GM12865 (cell line): ENCODE results near the gene INTU.
A peak's percentile ranks its signal among the peaks of the same experiment; 100 is the strongest.

Source experiments
- DNase-seq: peaks from one replicate; pipeline ENCODE4 v3.0.0; 2010; ENCODE audit warnings: low read depth
- H3K4me3 ChIP-seq: 2 replicates; pipeline ENCODE4 v1.5.1; 2011; ENCODE audit warnings: mild to moderate bottlenecking, low read depth, low read length, control low read depth
- TF ChIP-seq, protein P1 (sequence below): IDR thresholded peaks from 2 replicates; pipeline ENCODE4 v1.5.1; 2011; ENCODE audit warnings: low read length, control low read depth, low read depth, inconsistent platforms; ENCODE audit not compliant: insufficient read depth; ENCODE audit errors: missing control alignments

The INTU gene

GRCh38 chr4:127698789-127699200 is 66.0 kb downstream of the INTU start:
- peak; percentile 82 for DNase-seq
- TF ChIP-seq, protein P1, sequence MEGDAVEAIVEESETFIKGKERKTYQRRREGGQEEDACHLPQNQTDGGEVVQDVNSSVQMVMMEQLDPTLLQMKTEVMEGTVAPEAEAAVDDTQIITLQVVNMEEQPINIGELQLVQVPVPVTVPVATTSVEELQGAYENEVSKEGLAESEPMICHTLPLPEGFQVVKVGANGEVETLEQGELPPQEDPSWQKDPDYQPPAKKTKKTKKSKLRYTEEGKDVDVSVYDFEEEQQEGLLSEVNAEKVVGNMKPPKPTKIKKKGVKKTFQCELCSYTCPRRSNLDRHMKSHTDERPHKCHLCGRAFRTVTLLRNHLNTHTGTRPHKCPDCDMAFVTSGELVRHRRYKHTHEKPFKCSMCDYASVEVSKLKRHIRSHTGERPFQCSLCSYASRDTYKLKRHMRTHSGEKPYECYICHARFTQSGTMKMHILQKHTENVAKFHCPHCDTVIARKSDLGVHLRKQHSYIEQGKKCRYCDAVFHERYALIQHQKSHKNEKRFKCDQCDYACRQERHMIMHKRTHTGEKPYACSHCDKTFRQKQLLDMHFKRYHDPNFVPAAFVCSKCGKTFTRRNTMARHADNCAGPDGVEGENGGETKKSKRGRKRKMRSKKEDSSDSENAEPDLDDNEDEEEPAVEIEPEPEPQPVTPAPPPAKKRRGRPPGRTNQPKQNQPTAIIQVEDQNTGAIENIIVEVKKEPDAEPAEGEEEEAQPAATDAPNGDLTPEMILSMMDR, result no peak
- H3K4me3 ChIP-seq, result no peak overlapping the region

DNA sequence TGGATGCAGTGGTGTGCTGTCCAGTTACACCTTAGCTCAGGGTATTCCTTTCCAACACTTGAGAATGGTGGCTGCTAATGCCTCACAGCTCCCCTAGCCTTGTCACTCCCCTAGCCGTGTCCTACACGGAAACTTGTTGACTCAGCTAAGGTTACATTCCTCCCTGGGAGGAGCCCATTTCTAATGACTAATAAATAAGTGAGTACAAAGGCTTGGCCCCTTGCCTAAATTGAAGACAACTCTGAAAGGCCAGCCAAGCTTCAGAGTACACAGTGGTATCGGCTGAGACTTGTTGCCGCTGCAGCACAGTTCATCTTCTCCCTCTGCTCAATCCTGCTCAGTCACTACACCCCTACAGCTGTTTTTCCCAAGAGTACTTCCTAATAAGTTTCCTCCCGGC is 76.2 kb downstream of the INTU start:
- no peak for DNase-seq
- H3K4me3 ChIP-seq, result no peak overlapping the region
- TF ChIP-seq, protein P1, result no peak

- TF ChIP-seq, protein P1, result no peak
- H3K4me3 ChIP-seq, result no peak overlapping the region
- no peak for DNase-seq
Observed at GRCh38 chr4:127709456-127709855, 76.7 kb downstream of the INTU start.

- no peak for DNase-seq
- TF ChIP-seq, protein P1, result no peak
- no peak within 1 kb of the TSS for H3K4me3 ChIP-seq
Observed at GRCh38 chr4:127730142-127730913, 97.6 kb downstream of the INTU start, which contains the start of gene SLC25A31. TSS of gene SLC25A31 (plus strand) at chr4:127730400. CDS start at chr4:127730546, 146 bp downstream.

- no peak overlapping the region for H3K4me3 ChIP-seq
- DNase-seq, result no peak
- TF ChIP-seq, protein P1, result no peak
Observed at GRCh38 chr4:127731406-127731805, 98.6 kb downstream of the INTU start.

GRCh38 chr4:127732623-127733328 is 100.0 kb downstream of the INTU start:
- TF ChIP-seq, protein P1, result peak; percentile 50
- peak; percentile 38 for DNase-seq
- H3K4me3 ChIP-seq, result no peak overlapping the region

DNA sequence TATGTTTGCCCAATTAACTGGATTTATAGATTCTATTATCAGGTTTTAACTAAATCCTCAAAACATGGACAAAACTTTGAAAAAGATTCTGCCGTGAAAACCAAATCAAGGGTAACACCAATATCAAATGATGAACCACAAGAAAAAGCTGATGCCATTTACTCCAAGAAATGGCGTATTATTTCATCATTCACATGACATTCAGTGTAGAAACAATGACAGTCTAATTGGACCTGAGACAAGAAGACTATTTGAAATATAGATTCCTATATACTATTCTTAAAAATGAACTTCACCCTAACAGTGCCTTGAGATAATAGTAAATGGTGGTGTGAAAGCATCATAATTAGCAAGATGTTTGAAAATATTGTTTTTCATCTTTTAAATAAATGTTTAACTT is 102.2 kb downstream of the INTU start:
- TF ChIP-seq, protein P1, result no peak
- no peak for DNase-seq
- no peak overlapping the region for H3K4me3 ChIP-seq
